GM12875 (cell line): ENCODE measurements around the gene MIPEP.

Source experiments
- H3K4me3 ChIP-seq: one replicate; pipeline ENCODE4 v1.5.1; 2011; ENCODE audit warnings: low read depth, low read length, control low read depth
- TF ChIP-seq, protein P1 (sequence below): IDR thresholded peaks from 2 replicates; pipeline ENCODE4 v1.5.1; 2011; ENCODE audit warnings: low read depth, mild to moderate bottlenecking, control low read depth, inconsistent platforms, low read length, moderate library complexity, borderline replicate concordance; ENCODE audit not compliant: insufficient read depth

Gene MIPEP

DNA sequence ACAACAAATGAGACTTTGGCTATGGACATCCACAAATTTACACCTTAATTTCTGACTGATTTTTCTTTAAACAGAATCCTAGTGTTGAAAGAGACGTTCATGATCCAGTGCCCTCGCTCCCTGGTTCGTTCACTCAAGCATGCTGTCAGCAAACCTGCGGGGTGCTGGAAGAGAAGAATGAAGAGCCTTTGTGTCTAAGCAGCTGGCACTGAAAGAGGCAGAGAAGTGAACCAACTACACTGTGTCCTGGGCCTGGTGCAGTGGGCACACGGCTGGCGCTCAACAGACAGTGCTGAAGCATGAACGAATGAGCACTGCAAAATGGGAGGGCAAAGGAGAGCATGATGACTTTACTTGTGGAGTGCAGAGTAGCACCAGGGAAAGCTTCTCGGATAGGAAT, 46.8 kb downstream of the MIPEP start:
- H3K4me3 ChIP-seq: no peak overlapping the region
- TF ChIP-seq, protein P1, sequence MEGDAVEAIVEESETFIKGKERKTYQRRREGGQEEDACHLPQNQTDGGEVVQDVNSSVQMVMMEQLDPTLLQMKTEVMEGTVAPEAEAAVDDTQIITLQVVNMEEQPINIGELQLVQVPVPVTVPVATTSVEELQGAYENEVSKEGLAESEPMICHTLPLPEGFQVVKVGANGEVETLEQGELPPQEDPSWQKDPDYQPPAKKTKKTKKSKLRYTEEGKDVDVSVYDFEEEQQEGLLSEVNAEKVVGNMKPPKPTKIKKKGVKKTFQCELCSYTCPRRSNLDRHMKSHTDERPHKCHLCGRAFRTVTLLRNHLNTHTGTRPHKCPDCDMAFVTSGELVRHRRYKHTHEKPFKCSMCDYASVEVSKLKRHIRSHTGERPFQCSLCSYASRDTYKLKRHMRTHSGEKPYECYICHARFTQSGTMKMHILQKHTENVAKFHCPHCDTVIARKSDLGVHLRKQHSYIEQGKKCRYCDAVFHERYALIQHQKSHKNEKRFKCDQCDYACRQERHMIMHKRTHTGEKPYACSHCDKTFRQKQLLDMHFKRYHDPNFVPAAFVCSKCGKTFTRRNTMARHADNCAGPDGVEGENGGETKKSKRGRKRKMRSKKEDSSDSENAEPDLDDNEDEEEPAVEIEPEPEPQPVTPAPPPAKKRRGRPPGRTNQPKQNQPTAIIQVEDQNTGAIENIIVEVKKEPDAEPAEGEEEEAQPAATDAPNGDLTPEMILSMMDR: no peak

DNA sequence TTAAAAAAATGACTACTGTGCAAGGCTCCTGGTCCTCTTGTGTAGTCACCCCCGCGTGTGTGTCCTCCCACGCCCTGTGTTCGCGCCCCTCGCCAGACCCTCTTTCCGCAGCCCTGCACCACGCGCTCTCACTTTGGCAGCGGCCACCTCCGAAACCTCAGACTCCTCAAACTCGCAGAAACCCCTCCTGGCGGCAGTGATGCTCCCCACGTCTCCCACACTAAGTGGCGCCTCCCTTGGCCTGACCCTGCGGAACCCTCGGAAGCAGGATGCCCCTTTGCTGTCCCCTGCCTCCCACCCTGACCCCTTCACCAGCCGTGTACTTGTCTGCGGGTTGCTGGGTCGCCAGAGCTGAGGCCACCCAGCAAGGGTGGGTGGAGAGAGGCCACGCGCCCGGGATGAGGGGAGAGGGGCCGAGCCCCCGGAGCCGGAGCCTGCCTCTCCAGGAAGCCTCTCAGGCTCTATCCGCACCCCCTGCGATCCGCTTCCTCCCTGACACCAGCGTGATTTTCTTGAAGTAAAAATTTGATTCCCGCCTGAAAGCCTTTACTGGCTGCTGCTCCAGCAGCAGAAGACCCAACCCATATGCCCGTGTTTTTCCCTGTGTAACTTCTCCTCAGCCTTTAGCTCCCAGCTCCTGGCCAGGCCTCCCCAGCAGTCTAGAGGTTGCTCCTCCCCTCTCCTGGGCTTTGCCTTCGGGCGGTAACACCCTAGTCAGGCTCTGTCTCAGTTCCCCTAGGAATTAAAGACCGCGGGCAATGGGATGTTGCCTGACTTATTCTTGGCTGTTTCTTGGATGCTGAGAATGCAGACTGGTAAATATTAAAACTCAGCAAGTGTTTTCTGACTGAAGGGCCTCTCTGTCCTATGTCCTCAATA, 55.2 kb downstream of the MIPEP start:
- H3K4me3 ChIP-seq: no peak overlapping the region
- TF ChIP-seq, protein P1: no peak

DNA sequence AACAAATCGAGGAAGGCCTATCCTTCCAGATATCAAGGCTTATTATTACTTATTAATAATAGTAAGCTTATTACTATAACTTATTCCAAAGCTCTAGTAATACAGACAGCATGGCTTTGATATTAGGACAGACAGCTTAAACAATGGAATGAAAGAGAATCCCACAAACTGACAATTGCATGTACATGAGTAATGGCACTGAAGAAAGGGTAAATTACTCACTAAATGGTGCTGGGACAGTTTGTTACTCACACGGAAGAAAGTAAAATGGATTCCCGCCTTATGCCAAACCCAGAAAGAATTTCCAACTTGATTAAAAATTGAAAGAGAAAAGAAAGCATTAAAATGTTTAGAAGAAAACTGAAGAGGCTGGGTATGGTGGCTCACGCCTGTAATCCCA, 60.3 kb downstream of the MIPEP start:
- TF ChIP-seq, protein P1: no peak

DNA sequence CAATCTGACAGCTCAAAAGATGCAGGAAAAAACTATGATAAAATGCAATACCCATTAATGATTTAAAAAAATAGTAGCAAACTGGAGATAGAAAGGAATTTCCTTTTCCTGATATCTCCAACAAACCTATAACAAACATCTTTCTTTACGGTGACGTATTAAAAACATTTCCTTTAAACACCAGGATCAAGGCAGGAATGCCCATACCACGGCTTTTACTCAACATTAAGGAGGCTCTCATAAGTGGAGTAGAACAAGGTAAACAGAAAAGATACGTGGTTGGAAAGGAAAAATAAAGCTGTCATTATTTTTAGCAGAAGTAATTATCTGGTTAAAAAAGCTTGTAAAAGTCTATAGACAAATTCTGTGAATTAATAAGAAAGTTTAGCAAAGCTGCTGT, 61.1 kb downstream of the MIPEP start:
- TF ChIP-seq, protein P1: no peak
- H3K4me3 ChIP-seq: no peak overlapping the region

More for the DNA sequence above, 60.3 kb downstream of the MIPEP start:
- H3K4me3 ChIP-seq: no peak overlapping the region

DNA sequence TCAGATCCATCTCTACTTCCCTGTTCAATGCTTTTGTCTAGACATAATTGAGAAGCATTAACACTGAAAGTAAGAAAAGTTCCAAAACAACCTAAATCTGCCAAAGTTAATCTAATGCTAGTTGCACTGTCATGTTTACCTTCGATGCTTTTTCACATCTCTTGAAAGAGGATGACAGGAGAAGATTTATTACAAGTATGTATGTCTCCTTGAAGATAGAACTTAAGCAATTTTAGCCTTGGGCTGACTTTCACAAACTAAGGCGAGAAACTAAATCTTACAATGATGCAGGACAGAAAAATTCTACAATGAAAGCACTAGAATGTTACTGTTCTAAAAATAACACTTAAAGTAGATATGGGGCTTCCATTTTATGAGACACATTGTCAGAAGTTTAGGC, 64.0 kb downstream of the MIPEP start:
- H3K4me3 ChIP-seq: no peak overlapping the region
- TF ChIP-seq, protein P1: no peak

DNA sequence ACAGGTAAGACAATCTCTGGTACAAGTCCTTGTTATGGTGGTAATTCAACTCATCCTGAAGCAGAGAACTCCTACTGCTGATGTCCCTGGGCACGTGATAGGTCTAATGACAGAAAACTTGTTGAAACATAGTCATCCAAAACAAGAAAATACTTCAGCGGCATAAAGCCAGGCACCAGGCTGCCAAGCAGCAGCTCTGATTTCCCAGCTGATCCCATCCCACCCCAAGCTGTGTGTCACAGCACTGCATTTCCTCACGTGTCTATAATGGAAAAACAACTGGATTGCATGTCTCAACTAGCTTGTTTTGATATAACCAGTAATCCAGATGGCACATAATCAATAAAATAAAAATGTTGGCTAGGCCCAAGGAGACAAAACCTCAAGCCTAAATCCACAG, 64.8 kb downstream of the MIPEP start:
- H3K4me3 ChIP-seq: no peak overlapping the region
- TF ChIP-seq, protein P1: no peak

DNA sequence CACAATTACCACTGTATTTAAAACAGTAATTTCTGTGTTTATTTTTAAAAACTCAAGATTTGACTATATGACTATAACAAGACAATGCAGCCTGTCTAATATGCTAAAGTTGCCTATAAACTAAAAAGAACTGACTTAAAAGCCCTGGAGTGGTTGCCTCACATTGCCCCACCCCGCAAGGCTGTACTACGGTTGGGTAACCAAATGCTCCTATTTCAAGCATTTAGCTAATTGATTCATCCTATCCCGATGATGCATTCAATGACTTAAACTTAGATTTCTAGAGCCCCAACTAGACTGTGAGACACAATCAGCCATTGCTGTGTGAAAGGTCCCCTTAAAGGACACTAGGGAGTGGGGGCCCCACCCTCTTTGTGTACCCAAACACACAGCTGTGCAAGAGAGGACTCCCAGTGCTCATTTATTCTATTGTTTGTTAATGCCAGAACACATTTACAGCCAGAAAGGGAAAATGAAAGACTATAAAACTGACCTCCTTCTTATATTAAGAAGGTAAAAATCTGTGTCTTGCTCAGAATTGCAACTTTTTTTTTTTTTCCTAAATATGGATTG, 66.9 kb downstream of the MIPEP start:
- H3K4me3 ChIP-seq: no peak overlapping the region
- TF ChIP-seq, protein P1: no peak
